ENCODE measurements around the gene SERPINA1. TPM values are rescaled to one million over a fixed set of nuclear protein-coding genes. Genes with fewer than 3 reads are reported as not detected.

Gene SERPINA1
- total and polyA plus RNA-seq, 2 experiments from 2014 or later: 0.69 to 2.6 TPM

GRCh38 chr14:94403312-94403932 lies 15.0 kb upstream of the SERPINA1 start:
- Histone ChIP-seq H3K36me3 (no peaks in the 10 kb centered on the region), H3K4me1 (ENCODE audit: low read depth) (no peaks in the 10 kb centered on the region), H3K27ac (no peak overlapping the region), H3K4me3 (no peak overlapping the region), H3K27me3 (no peaks in the 10 kb centered on the region), H3K9me3 (ENCODE audit: low read depth) (no peaks in the 10 kb centered on the region)
- no peak for TF ChIP-seq CTCF (IDR thresholded peaks at IDR 0.05; ENCODE audit: low read depth, low read length)
- no peak for DNase-seq (ENCODE audit: low read depth in 1 of 2, low spot score in 1 of 2)

GRCh38 chr14:94401083-94401482 lies 12.7 kb upstream of the SERPINA1 start:
- H3K4me3 ChIP-seq: no peak overlapping the region
- no peaks in the 10 kb centered on the region for H3K9me3 ChIP-seq (ENCODE audit: low read depth)
- H3K27ac ChIP-seq: no peak overlapping the region
- H3K27me3 ChIP-seq: no peaks in the 10 kb centered on the region
- no peaks in the 10 kb centered on the region for H3K4me1 ChIP-seq (ENCODE audit: low read depth)
- no peak for TF ChIP-seq CTCF (IDR thresholded peaks at IDR 0.05; ENCODE audit: low read depth, low read length)
- no peak for DNase-seq (ENCODE audit: low read depth in 1 of 2, low spot score in 1 of 2)
- H3K36me3 ChIP-seq: no peaks in the 10 kb centered on the region

GRCh38 chr14:94400422-94400841 lies 12.0 kb upstream of the SERPINA1 start:
- DNase-seq (ENCODE audit: low read depth in 1 of 2, low spot score in 1 of 2): no peak
- H3K4me3 ChIP-seq: no peak overlapping the region

GRCh38 chr14:94398536-94398935 lies 10.1 kb upstream of the SERPINA1 start:
- H3K27me3 ChIP-seq: no peaks in the 10 kb centered on the region
- no peak overlapping the region for H3K4me3 ChIP-seq
- H3K9me3 ChIP-seq (ENCODE audit: low read depth): no peaks in the 10 kb centered on the region
- no peak overlapping the region for H3K27ac ChIP-seq
- H3K36me3 ChIP-seq: no peaks in the 10 kb centered on the region
- no peaks in the 10 kb centered on the region for H3K4me1 ChIP-seq (ENCODE audit: low read depth)
- no peak for TF ChIP-seq CTCF (IDR thresholded peaks at IDR 0.05; ENCODE audit: low read depth, low read length)
- no peak for DNase-seq (ENCODE audit: low read depth in 1 of 2, low spot score in 1 of 2)

More at GRCh38 chr14:94400422-94400841, 12.0 kb upstream of the SERPINA1 start:
- Histone ChIP-seq H3K36me3 (no peaks in the 10 kb centered on the region), H3K27ac (no peak overlapping the region), H3K27me3 (no peaks in the 10 kb centered on the region), H3K4me1 (ENCODE audit: low read depth) (no peaks in the 10 kb centered on the region), H3K9me3 (ENCODE audit: low read depth) (no peaks in the 10 kb centered on the region)
- TF ChIP-seq CTCF (IDR thresholded peaks at IDR 0.05; ENCODE audit: low read depth, low read length): no peak

- Histone ChIP-seq H3K9me3 (ENCODE audit: low read depth) (no peaks in the 10 kb centered on the region), H3K36me3 (no peaks in the 10 kb centered on the region), H3K4me3 (no peak overlapping the region), H3K27me3 (no peaks in the 10 kb centered on the region), H3K4me1 (ENCODE audit: low read depth) (no peaks in the 10 kb centered on the region), H3K27ac (no peak overlapping the region)
- no peak for TF ChIP-seq CTCF (IDR thresholded peaks at IDR 0.05; ENCODE audit: low read depth, low read length)
- no peak for DNase-seq (ENCODE audit: low read depth in 1 of 2, low spot score in 1 of 2)
Observed at GRCh38 chr14:94398182-94398479, 9.7 kb upstream of the SERPINA1 start.
